B cell (primary cell): ENCODE results near the gene TMEM38A. TPM values are rescaled to one million over a fixed set of nuclear protein-coding genes. Genes with fewer than 3 reads are reported as not detected.
"Not testable (repeated sequence)": the region's sequence is repeated elsewhere in the genome, so short reads cannot be mapped to it uniquely, and the experiment has no call there.

Experiments
- ATAC-seq: fragments of 200-7000 bp; cut with Tn5 transposase; one replicate; pipeline ENCODE4 v1.10.0; 2021; ENCODE audit warnings: low read depth, mild to moderate bottlenecking, moderate number of reproducible peaks, moderate library complexity
- CTCF ChIA-PET: fragments of 350-600 bp; sonication (Branson Sonifier 250); formaldehyde crosslinking; loops from one replicate; lab custom pipeline; 2021; ENCODE audit warnings: antibody characterized with exemption, inconsistent platforms; lab: Charles Lee
- POLR2A ChIA-PET: fragments of 350-600 bp; sonication (Branson Sonifier 250); formaldehyde crosslinking; loops from one replicate; lab custom pipeline; 2021; ENCODE audit warnings: antibody characterized with exemption; lab: Charles Lee
- DNase-seq: peaks from one replicate; pipeline ENCODE4 v3.0.0; 2013
- H2AFZ ChIP-seq: 2 replicates; pipeline ENCODE4 v1.6.1; 2012; ENCODE audit warnings: mild to moderate bottlenecking, low read depth, low read length; ENCODE audit not compliant: insufficient read depth, poor library complexity, severe bottlenecking
- H3K27ac ChIP-seq, 2 donors: 1 replicate in 1 of 2; 2 replicates in 1 of 2; pipeline ENCODE4 v1.5.1; 2012 to 2013; ENCODE audit warnings: low read length in 2 of 2, mild to moderate bottlenecking in 2 of 2, moderate library complexity in 1 of 2
- H3K27me3 ChIP-seq, 4 experiments: fragments of 200-600 bp in 1 of 4; sonication (generic) in 1 of 4; replicated peaks in 1 of 4; 1 replicate in 2 of 4; 2 replicates in 2 of 4; pipeline versions ENCODE4 v1.6.1 to v1.7.0; 2013 to 2016; ENCODE audit warnings: low read length in 3 of 4, mild to moderate bottlenecking in 2 of 4, mixed read lengths in 1 of 4, moderate library complexity in 1 of 4; ENCODE audit not compliant: insufficient read depth in 4 of 4, control insufficient read depth in 3 of 4; ENCODE audit errors: control extremely low read depth in 1 of 4
- H3K36me3 ChIP-seq, 2 experiments: replicated peaks in 1 of 2; 1 replicate in 1 of 2; 2 replicates in 1 of 2; pipeline versions ENCODE4 v1.6.1 to v1.7.1; 2013; ENCODE audit warnings: low read length in 1 of 2; ENCODE audit not compliant: insufficient read depth in 2 of 2, control insufficient read depth in 1 of 2; ENCODE audit errors: control extremely low read depth in 1 of 2, extremely low read depth in 1 of 2
- H3K4me1 ChIP-seq, 2 donors: fragments of 200-600 bp in 1 of 2; sonication (generic) in 1 of 2; 1 replicate in 1 of 2; 2 replicates in 1 of 2; pipeline versions ENCODE4 v1.5.1 to v1.6.1; 2013 to 2017; ENCODE audit warnings: low read length in 2 of 2; ENCODE audit not compliant: control insufficient read depth in 2 of 2, insufficient read depth in 2 of 2
- H3K4me2 ChIP-seq: replicated peaks from 2 replicates; pipeline ENCODE3; 2012; ENCODE audit warnings: mild to moderate bottlenecking, low read depth, low read length; ENCODE audit not compliant: poor library complexity, severe bottlenecking
- H3K4me3 ChIP-seq, 5 experiments: fragments of 200-600 bp in 1 of 5; sonication (generic) in 1 of 5; 1 replicate in 3 of 5; 2 replicates in 2 of 5; pipeline versions ENCODE4 v1.5.1 to v1.7.0; 2011 to 2016; ENCODE audit warnings: low read length in 4 of 5, mild to moderate bottlenecking in 4 of 5, low read depth in 2 of 5, control low read depth in 1 of 5, moderate library complexity in 1 of 5; ENCODE audit not compliant: insufficient read depth in 1 of 5; ENCODE audit errors: control extremely low read depth in 1 of 5, extremely low read depth in 1 of 5
- H3K79me2 ChIP-seq: fragments of 200-600 bp; sonication (generic); one replicate; pipeline ENCODE4 v1.6.0; 2016; ENCODE audit warnings: low read length; ENCODE audit not compliant: control insufficient read depth, insufficient read depth
- H3K9ac ChIP-seq: fragments of 200-600 bp; sonication (generic); 2 replicates; pipeline ENCODE4 v1.6.1; 2017; ENCODE audit warnings: mild to moderate bottlenecking, low read length, moderate library complexity
- H3K9me3 ChIP-seq, 3 donors: one replicate each; pipeline versions ENCODE4 v1.6.1 to v1.7.1; 2013; ENCODE audit warnings: low read length in 2 of 3; ENCODE audit not compliant: control insufficient read depth in 2 of 3, insufficient read depth in 1 of 3; ENCODE audit errors: control extremely low read depth in 1 of 3
- H4K20me1 ChIP-seq: 2 replicates; pipeline ENCODE4 v1.6.0; 2012; ENCODE audit warnings: mild to moderate bottlenecking, low read length; ENCODE audit not compliant: insufficient read depth, control insufficient read depth, poor library complexity, severe bottlenecking
- H3K27ac Mint-ChIP-seq: one replicate; pipeline ENCODE4 v1.8.0; 2021; ENCODE audit warnings: mixed read lengths
- H3K27me3 Mint-ChIP-seq: one replicate; pipeline ENCODE4 v1.8.0; 2021; ENCODE audit warnings: mixed read lengths
- H3K4me1 Mint-ChIP-seq: one replicate; pipeline ENCODE4 v1.8.0; 2021; ENCODE audit warnings: mixed read lengths
- H3K4me3 Mint-ChIP-seq: one replicate; pipeline ENCODE4 v1.8.0; 2021; ENCODE audit warnings: mixed read lengths
- H3K9me3 Mint-ChIP-seq: one replicate; pipeline ENCODE4 v1.8.0; 2022; ENCODE audit warnings: mixed read lengths; ENCODE audit not compliant: insufficient read depth
- CTCF ChIP-seq: fragments of 200-600 bp; IDR thresholded peaks from one replicate; pipeline ENCODE4 v1.8.0; 2022; ENCODE audit warnings: antibody characterized with exemption, mild to moderate bottlenecking
- EZH2 ChIP-seq: IDR thresholded peaks from 2 replicates; pipeline ENCODE4 v1.6.1; 2012; ENCODE audit warnings: borderline replicate concordance, low read depth, mild to moderate bottlenecking, moderate library complexity, low read length; ENCODE audit not compliant: insufficient read depth, poor library complexity, severe bottlenecking
- WGBS: methylation state at CpG from one replicate; pipeline ENCODE4 v1.1.5; 2013; ENCODE audit warnings: missing lambda C conversion rate; ENCODE audit not compliant: insufficient coverage; 5-methylcytosine and 5-hydroxymethylcytosine counted together
- intact Hi-C: fragments of 100-400 bp; cut with micrococcal nuclease; formaldehyde crosslinking; loops from one replicate; pipeline ENCODE4 v1.10.0; 2022
- polyA plus RNA-seq: library from polyadenylated mRNA; depleted of rRNA; stranded (reverse); fragments of >200 nt; gene quantifications from 2 replicates; pipeline ENCODE4 v1.2.3, GENCODE V29; 2012
- total RNA-seq, 2 donors: library from RNA; stranded (reverse); fragments of 120-200 nt in 1 of 2; gene quantifications; 1 replicate in 1 of 2; 2 replicates in 1 of 2; pipeline versions ENCODE4 v1.2.3 to v1.2.4, GENCODE V29; 2013 to 2022

TMEM38A gene
- total and polyA plus RNA-seq, 2 donors (not counting 1 experiment from before 2014, with no cell fraction given) = 5.7 to 7.1 TPM

GRCh38 chr19:16650821-16651220, 10.1 kb upstream of the TMEM38A start:
- no peak overlapping the region for H3K4me3 Mint-ChIP-seq
- Histone ChIP-seq H3K9me3 (peaks cover 0 to 4% (median 0%) of the 10 kb centered on the region in 3 donors), H2AFZ (no peak overlapping the region), H3K4me3 (no peak overlapping the region), H4K20me1 (peaks cover 86% of the 10 kb centered on the region), H3K36me3 (peaks cover 21 to 62% of the 10 kb centered on the region in 2 experiments), H3K9ac (no peak overlapping the region), H3K27me3 (no peaks in the 10 kb centered on the region), H3K4me2 (no peak overlapping the region), H3K79me2 (peaks cover 60% of the 10 kb centered on the region), H3K27ac (no peak overlapping the region), H3K4me1 (no peaks in the 10 kb centered on the region)
- ChIA-PET POLR2A (interaction anchor here (0.8 kb wide), 1 partner anchor 597 kb away, joined by 6 read pairs; no protein-coding TSS in a partner anchor), CTCF (no interaction called here)
- no peak for DNase-seq
- no peak for ATAC-seq
- WGBS = 100% methylated on average over 1 of the region's 2 CpGs
- H3K27me3 Mint-ChIP-seq = no peaks in the 10 kb centered on the region
- intact Hi-C loops = no loop called here
- TF ChIP-seq CTCF (no peak), EZH2 (no peak)
- peaks cover 7% of the 10 kb centered on the region for H3K4me1 Mint-ChIP-seq
- H3K9me3 Mint-ChIP-seq = no peaks in the 10 kb centered on the region
- no peak overlapping the region for H3K27ac Mint-ChIP-seq

GRCh38 chr19:16651421-16652188, 9.3 kb upstream of the TMEM38A start:
- H3K27ac Mint-ChIP-seq, DNase-seq, H3K27me3 ChIP-seq, ATAC-seq, H3K4me1 Mint-ChIP-seq, H3K4me3 ChIP-seq, H3K4me3 Mint-ChIP-seq, H3K27ac ChIP-seq, H3K9me3 ChIP-seq, intact Hi-C loops, H3K4me2 ChIP-seq, H3K9me3 Mint-ChIP-seq, H3K4me1 ChIP-seq, H3K27me3 Mint-ChIP-seq, H2AFZ ChIP-seq, CTCF ChIA-PET, H3K9ac ChIP-seq: not testable (repeated sequence)
- WGBS = 97% methylated on average over 7 of the region's 8 CpGs
- Histone ChIP-seq H4K20me1 (peaks cover 86% of the 10 kb centered on the region), H3K36me3 (peaks cover 21 to 62% of the 10 kb centered on the region in 2 experiments), H3K79me2 (peaks cover 60% of the 10 kb centered on the region)
- POLR2A ChIA-PET = interaction anchor here (0.8 kb wide), 1 partner anchor 596 kb away, joined by 6 read pairs; no protein-coding TSS in a partner anchor
